HepG2 (cell line): ENCODE results near the gene EMC9. TPM values are rescaled to one million over a fixed set of nuclear protein-coding genes. Genes with fewer than 3 reads are reported as not detected.

ENCODE experiments used
- ASH2L ChIP-seq: fragments of 300-600, 200-600 bp; sonication (generic); IDR thresholded peaks from 2 replicates; pipeline ENCODE4 v1.7.0; 2017; ENCODE audit warnings: low read depth, mild to moderate bottlenecking, moderate library complexity, mixed read lengths, low read length; ENCODE audit not compliant: insufficient read length
- HDAC1 ChIP-seq: sonication (generic); formaldehyde crosslinking; IDR thresholded peaks from 2 replicates; pipeline ENCODE4 v1.5.1; 2020; ENCODE audit warnings: mild to moderate bottlenecking, missing genetic modification reagents
- HMGA1 ChIP-seq: sonication (generic); formaldehyde crosslinking; conservative IDR thresholded peaks from 2 replicates; pipeline ENCODE4 v1.4.0; 2020; ENCODE audit warnings: missing genetic modification reagents
- HNRNPUL1 ChIP-seq: fragments of 200-400 bp; formaldehyde crosslinking; IDR thresholded peaks from 2 replicates; pipeline ENCODE4 v1.6.1; 2017; ENCODE audit warnings: low read depth, mild to moderate bottlenecking, low read length, moderate library complexity
- HOXA3 ChIP-seq: sonication (generic); formaldehyde crosslinking; IDR thresholded peaks from 2 replicates; pipeline ENCODE4 v1.5.0; 2020; ENCODE audit warnings: missing genetic modification reagents
- MATR3 ChIP-seq: sonication (generic); formaldehyde crosslinking; IDR thresholded peaks from 2 replicates; pipeline ENCODE4 v1.4.0; 2020; ENCODE audit warnings: missing genetic modification reagents
- MIER3 ChIP-seq: IDR thresholded peaks from 2 replicates; pipeline ENCODE4 v1.6.1; 2016; ENCODE audit warnings: missing compliant biosample characterization, borderline replicate concordance
- MLLT10 ChIP-seq: sonication (generic); formaldehyde crosslinking; IDR thresholded peaks from 2 replicates; pipeline ENCODE4 v1.4.0; 2020; ENCODE audit warnings: missing genetic modification reagents
- NFATC3 ChIP-seq: sonication (generic); formaldehyde crosslinking; IDR thresholded peaks from 2 replicates; pipeline ENCODE4 v1.5.1; 2020; ENCODE audit warnings: mild to moderate bottlenecking, missing genetic modification reagents
- PRMT3 ChIP-seq: sonication (generic); formaldehyde crosslinking; IDR thresholded peaks from 2 replicates; pipeline ENCODE4 v1.8.1; 2022; ENCODE audit warnings: low read depth, mild to moderate bottlenecking, moderate library complexity, missing genetic modification reagents, borderline replicate concordance
- SCMH1 ChIP-seq: sonication (generic); formaldehyde crosslinking; IDR thresholded peaks from 2 replicates; pipeline ENCODE4 v1.9.0; 2021; ENCODE audit warnings: missing genetic modification reagents, mild to moderate bottlenecking, borderline replicate concordance
- SIX1 ChIP-seq: sonication (generic); formaldehyde crosslinking; IDR thresholded peaks from 2 replicates; pipeline ENCODE4 v1.4.0; 2020; ENCODE audit warnings: missing genetic modification reagents, borderline replicate concordance
- SMC3 ChIP-seq: IDR thresholded peaks from 2 replicates; pipeline ENCODE4 v1.6.1; 2011; ENCODE audit warnings: low read length, improper control_type of control experiment
- SOX5 ChIP-seq: IDR thresholded peaks from 2 replicates; pipeline ENCODE4 v1.6.1; 2016; ENCODE audit warnings: borderline replicate concordance
- TCF7L2 ChIP-seq: IDR thresholded peaks from 2 replicates; pipeline ENCODE4 v1.6.1; 2011; ENCODE audit warnings: mild to moderate bottlenecking, low read depth, low read length, moderate library complexity
- TSC22D2 ChIP-seq: sonication (generic); formaldehyde crosslinking; IDR thresholded peaks from 2 replicates; pipeline ENCODE4 v1.5.1; 2020; ENCODE audit warnings: missing genetic modification reagents, mild to moderate bottlenecking, borderline replicate concordance
- YY1 ChIP-seq: IDR thresholded peaks from 2 replicates; pipeline ENCODE4 v1.6.1; 2011; ENCODE audit warnings: low read length, low read depth, moderate library complexity, mild to moderate bottlenecking; ENCODE audit not compliant: insufficient read depth, insufficient replicate concordance
- ZFP36L1 ChIP-seq: sonication (generic); formaldehyde crosslinking; IDR thresholded peaks from 2 replicates; pipeline ENCODE4 v1.8.0; 2022; ENCODE audit warnings: mild to moderate bottlenecking, missing genetic modification reagents, moderate library complexity
- ZMYM3 ChIP-seq: sonication (generic); formaldehyde crosslinking; IDR thresholded peaks from 2 replicates; pipeline ENCODE4 v1.5.1; 2020; ENCODE audit warnings: mild to moderate bottlenecking, missing genetic modification reagents
- ZNF564 ChIP-seq: sonication (generic); formaldehyde crosslinking; IDR thresholded peaks from 2 replicates; pipeline ENCODE4 v1.8.1; 2023; ENCODE audit warnings: mild to moderate bottlenecking, missing genetic modification reagents
- ZNF616 ChIP-seq: sonication (generic); formaldehyde crosslinking; IDR thresholded peaks from 2 replicates; pipeline ENCODE4 v1.5.0; 2020; ENCODE audit warnings: low read depth, mild to moderate bottlenecking, missing genetic modification reagents
- polyA plus RNA-seq, 8 experiments: library from polyadenylated mRNA; depleted of rRNA in 3 of 8; stranded (reverse) in 7 of 8; unstranded in 1 of 8; fragments of >200 nt; fragmentation: Illumina TruSeq in 4 of 8; extraction: Trizol in 4 of 8; gene quantifications; 2 replicates each; pipeline versions ENCODE4 v1.2.1 to v1.2.3, GENCODE V29; 2011 to 2016; ENCODE audit warnings: low read depth in 4 of 8, missing spikeins in 1 of 8, mixed read lengths in 1 of 8; ENCODE audit not compliant: insufficient read depth in 1 of 8
- total RNA-seq, 5 experiments: library from RNA; depleted of rRNA; stranded (reverse); fragments of >200 nt; fragmentation: Illumina TruSeq; extraction: Trizol; gene quantifications; 2 replicates each; pipeline ENCODE4 v1.2.3, GENCODE V29; 2016; ENCODE audit warnings: low read depth in 1 of 5
- TF ChIP-seq, protein P1 (sequence below): sonication (generic); formaldehyde crosslinking; IDR thresholded peaks from 2 replicates; pipeline ENCODE4 v1.8.0; 2022; ENCODE audit warnings: mild to moderate bottlenecking, missing genetic modification reagents, moderate library complexity
- TF ChIP-seq, protein P2 (sequence below): sonication (generic); formaldehyde crosslinking; IDR thresholded peaks from 2 replicates; pipeline ENCODE4 v1.4.0; 2020; ENCODE audit warnings: missing genetic modification reagents
- TF ChIP-seq, protein P3 (sequence below): sonication (generic); formaldehyde crosslinking; IDR thresholded peaks from 2 replicates; pipeline ENCODE4 v1.4.0; 2020; ENCODE audit warnings: missing genetic modification reagents

Gene EMC9
- total and polyA plus RNA-seq, 2 of the 13 experiments (the other 11 are each of a cell fraction or from before 2014, with no cell fraction given): 60.5 to 78.7 TPM

DNA sequence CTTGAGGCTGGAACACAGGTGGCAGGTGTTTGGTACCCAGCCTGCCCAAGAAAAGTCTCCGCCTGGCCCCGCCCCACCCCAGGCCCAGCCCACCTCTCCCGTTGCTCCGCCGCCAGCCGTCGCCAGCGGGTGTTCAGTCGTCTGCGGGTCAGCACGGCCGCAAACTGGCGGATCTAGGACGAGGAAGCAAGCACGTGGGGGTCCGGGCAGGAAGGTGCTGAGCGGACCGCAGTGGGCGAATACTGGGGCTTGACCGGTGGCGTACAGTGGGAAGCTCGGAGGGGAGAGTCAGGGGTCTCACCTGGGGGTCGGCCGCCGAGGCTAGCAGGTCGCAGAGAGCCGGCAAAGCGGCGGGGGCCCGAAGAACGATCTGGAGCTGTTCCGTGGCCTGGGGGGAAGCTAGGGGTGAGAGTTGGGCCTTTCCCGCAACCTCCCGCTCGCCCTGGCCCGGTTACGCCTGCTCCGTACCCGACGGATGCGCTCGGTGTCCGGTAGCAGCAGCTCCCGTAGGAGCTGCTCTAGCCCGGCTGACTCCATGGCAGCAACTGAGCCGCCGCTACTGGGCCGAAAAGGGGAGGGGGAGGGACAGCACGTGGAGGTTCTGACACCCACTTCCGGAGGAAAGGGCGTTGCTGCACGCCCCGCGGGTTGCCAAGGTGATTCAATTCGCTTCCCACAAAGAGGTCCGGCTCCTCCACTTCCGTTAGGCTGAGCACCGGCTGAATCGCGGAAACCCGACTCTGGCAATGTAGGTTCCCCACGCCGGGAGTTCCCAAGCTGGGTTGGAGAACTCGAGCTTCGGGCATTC lies 47.1 kb upstream of the EMC9 start, which contains the start of gene IPO4 (continued):
- TF ChIP-seq SCMH1 (CRISPR knock-in tag) (no peak), HNRNPUL1 (no peak), TCF7L2 (no peak), NFATC3 (0 out of 2 replicates have a peak, but pooled peaks have one; percentile 84), MIER3 (peak; percentile 99), MLLT10 (CRISPR knock-in tag) (no peak), HDAC1 (no peak), TSC22D2 (CRISPR knock-in tag) (peak; percentile 98), HOXA3 (CRISPR knock-in tag) (peak; percentile 97), YY1 (peak; percentile 90), ASH2L (peak; percentile 100), ZNF564 (CRISPR knock-in tag) (no peak), ZNF616 (peak; percentile 95; the same call in 1 of the 2 replicates), ZFP36L1 (CRISPR knock-in tag) (peak; percentile 81; the same call in 1 of the 2 replicates), SMC3 (peak; percentile 13; the same call in 1 of the 2 replicates), MATR3 (CRISPR knock-in tag) (peak; percentile 12; the same call in 1 of the 2 replicates), PRMT3 (CRISPR knock-in tag) (no peak), SIX1 (peak; percentile 81; the same call in 1 of the 2 replicates), HMGA1 (no peak), ZMYM3 (peak; percentile 76; the same call in 1 of the 2 replicates), SOX5 (CRISPR knock-in tag) (peak; percentile 85)
- TF ChIP-seq, protein P1, sequence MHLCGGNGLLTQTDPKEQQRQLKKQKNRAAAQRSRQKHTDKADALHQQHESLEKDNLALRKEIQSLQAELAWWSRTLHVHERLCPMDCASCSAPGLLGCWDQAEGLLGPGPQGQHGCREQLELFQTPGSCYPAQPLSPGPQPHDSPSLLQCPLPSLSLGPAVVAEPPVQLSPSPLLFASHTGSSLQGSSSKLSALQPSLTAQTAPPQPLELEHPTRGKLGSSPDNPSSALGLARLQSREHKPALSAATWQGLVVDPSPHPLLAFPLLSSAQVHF (CRISPR knock-in tag): no peak
- TF ChIP-seq, protein P2, sequence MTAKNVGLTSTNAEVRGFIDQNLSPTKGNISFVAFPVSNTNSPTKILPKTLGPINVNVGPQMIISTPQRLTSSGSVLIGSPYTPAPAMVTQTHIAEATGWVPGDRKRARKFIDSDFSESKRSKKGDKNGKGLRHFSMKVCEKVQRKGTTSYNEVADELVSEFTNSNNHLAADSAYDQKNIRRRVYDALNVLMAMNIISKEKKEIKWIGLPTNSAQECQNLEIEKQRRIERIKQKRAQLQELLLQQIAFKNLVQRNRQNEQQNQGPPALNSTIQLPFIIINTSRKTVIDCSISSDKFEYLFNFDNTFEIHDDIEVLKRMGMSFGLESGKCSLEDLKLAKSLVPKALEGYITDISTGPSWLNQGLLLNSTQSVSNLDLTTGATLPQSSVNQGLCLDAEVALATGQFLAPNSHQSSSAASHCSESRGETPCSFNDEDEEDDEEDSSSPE: peak; percentile 96
- TF ChIP-seq, protein P3, sequence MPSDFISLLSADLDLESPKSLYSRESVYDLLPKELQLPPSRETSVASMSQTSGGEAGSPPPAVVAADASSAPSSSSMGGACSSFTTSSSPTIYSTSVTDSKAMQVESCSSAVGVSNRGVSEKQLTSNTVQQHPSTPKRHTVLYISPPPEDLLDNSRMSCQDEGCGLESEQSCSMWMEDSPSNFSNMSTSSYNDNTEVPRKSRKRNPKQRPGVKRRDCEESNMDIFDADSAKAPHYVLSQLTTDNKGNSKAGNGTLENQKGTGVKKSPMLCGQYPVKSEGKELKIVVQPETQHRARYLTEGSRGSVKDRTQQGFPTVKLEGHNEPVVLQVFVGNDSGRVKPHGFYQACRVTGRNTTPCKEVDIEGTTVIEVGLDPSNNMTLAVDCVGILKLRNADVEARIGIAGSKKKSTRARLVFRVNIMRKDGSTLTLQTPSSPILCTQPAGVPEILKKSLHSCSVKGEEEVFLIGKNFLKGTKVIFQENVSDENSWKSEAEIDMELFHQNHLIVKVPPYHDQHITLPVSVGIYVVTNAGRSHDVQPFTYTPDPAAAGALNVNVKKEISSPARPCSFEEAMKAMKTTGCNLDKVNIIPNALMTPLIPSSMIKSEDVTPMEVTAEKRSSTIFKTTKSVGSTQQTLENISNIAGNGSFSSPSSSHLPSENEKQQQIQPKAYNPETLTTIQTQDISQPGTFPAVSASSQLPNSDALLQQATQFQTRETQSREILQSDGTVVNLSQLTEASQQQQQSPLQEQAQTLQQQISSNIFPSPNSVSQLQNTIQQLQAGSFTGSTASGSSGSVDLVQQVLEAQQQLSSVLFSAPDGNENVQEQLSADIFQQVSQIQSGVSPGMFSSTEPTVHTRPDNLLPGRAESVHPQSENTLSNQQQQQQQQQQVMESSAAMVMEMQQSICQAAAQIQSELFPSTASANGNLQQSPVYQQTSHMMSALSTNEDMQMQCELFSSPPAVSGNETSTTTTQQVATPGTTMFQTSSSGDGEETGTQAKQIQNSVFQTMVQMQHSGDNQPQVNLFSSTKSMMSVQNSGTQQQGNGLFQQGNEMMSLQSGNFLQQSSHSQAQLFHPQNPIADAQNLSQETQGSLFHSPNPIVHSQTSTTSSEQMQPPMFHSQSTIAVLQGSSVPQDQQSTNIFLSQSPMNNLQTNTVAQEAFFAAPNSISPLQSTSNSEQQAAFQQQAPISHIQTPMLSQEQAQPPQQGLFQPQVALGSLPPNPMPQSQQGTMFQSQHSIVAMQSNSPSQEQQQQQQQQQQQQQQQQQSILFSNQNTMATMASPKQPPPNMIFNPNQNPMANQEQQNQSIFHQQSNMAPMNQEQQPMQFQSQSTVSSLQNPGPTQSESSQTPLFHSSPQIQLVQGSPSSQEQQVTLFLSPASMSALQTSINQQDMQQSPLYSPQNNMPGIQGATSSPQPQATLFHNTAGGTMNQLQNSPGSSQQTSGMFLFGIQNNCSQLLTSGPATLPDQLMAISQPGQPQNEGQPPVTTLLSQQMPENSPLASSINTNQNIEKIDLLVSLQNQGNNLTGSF: peak; percentile 89
